ENCODE data around the gene ACSF2.
"Not testable (repeated sequence)": the region's sequence is repeated elsewhere in the genome, so short reads cannot be mapped to it uniquely, and the experiment has no call there.

ACSF2 gene

GRCh38 chr17:50425682-50426471 lies at the start of gene ACSF2:
TSS of gene ACSF2 (plus strand) at chr17:50426218. CDS start at chr17:50426262, 44 bp downstream.
- in situ Hi-C loops (cut with MboI; ENCODE audit: low sequenced_read_pairs) = no loop called here

GRCh38 chr17:50379351-50380132 lies 46.5 kb upstream of the ACSF2 start:
- in situ Hi-C loops (cut with MboI; ENCODE audit: low sequenced_read_pairs) = no loop called here

DNA sequence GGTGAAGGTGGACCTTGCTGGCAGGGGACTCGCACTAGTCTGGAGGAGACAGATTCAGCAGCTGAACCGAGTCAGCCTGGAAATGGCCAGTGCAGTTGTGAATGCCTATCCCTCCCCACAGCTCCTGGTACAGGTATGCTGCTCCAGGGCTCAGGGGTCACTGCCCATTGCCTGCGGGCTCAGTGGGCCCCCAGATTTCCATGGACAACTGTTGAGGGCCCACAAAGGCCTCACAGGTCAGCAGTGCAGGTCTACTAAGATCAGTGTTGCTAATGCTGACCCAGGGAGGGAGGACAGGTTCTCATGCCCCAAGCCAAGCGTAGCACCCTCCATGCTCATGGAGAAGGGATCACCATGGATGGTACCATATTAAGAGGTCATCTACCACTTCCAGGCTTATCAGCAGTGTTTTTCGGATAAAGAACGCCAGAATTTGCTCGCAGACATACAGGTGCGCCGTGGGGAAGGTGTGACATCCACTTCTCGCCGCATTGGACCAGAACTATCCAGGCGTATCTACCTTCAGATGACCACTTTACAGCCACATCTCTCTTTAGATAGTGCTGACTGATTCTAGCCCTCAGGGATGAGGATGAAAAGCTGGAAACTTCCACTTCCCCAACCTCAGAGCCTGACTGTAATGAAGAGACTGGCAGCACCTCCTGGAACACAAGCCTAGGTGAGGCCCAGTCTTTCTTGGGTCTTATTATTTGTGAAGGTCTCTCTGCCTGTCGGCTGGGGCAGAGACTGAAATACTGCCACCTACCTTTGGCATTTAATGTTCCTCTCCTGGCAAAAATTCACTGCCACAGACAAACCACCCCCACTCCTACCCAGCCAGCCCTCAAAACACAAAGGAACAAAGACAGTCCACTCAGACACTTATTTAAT lies 45.4 kb upstream of the ACSF2 start:
- in situ Hi-C loops (cut with MboI; ENCODE audit: low sequenced_read_pairs) = no loop called here

DNA sequence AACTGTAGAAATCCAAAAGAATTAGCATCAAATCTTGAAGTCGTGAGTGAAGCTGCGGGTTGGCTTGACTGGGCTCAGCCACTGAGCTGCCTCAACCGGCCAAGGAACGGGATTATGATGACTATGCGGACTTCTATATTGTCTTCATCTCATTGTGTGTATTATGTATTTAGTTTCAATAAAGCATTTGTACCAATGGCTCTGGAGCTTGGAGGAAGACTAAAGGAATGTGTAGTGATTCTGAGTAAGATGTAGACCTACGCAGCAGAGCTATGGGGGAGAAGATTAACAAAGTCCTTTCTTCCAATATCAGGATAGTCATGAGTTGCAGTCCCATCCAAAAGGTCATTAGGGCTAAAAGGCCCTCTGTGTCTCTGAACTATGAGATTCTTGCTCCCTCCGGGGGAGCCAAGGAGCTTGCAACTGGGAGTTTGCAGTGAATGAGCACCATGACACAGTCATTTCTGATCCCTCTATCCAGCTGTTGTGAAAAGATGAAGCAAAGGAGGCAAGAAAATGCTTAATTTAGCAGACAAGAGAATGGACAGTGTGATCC lies 44.7 kb upstream of the ACSF2 start:
- in situ Hi-C loops (cut with MboI; ENCODE audit: low sequenced_read_pairs) = no loop called here

- in situ Hi-C loops (cut with MboI; ENCODE audit: low sequenced_read_pairs) = no loop called here
Measured at GRCh38 chr17:50381920-50382319, 44.1 kb upstream of the ACSF2 start.

GRCh38 chr17:50382931-50383330 lies 43.1 kb upstream of the ACSF2 start:
- in situ Hi-C loops (cut with MboI; ENCODE audit: low sequenced_read_pairs) = no loop called here

- in situ Hi-C loops (cut with MboI; ENCODE audit: low sequenced_read_pairs) = no loop called here
Measured at GRCh38 chr17:50386510-50386909, 39.5 kb upstream of the ACSF2 start.

DNA sequence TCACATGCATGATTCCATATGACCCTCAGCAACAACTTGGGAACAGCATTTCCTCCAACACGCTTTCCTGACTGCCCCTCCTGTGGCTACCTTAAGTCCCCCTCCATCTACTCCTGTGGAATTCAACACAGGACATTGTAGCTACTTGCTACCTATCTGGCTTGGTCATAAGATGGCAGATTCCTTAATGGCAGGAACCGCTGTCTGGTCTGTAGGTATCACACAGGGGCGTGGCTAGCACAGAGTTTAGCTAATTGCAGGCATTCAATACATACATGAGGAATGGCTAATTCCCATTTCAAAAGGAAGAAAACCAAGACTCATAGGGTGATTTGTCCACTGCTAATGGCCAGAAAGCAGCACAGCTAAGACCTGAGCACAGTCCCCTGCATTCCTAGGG lies 37.3 kb upstream of the ACSF2 start:
- in situ Hi-C loops (cut with MboI; ENCODE audit: low sequenced_read_pairs) = no loop called here

DNA sequence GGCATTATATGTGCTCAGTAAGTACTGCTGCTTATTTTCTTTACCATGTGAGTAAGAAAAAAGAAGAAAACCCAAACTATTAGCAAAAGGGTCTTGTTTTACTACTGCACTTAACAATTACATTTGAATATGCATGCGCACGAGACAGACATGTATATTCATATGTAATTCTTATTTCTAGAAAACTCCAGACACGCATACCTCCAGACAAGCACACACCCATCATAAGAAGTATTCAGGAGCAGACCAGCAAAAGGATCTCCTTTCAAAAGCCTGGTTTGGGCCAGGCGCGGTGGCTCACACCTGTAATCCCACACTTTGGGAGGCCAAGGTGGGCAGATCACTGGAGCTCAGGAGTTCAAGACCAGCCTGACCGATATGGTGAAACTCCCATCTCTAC lies 36.5 kb upstream of the ACSF2 start:
- in situ Hi-C loops (cut with MboI; ENCODE audit: low sequenced_read_pairs) = no loop called here

- in situ Hi-C loops (cut with MboI; ENCODE audit: low sequenced_read_pairs) = no loop called here
Measured at GRCh38 chr17:50392621-50393020, 33.4 kb upstream of the ACSF2 start.

GRCh38 chr17:50393700-50394099 lies 32.3 kb upstream of the ACSF2 start:
- in situ Hi-C loops (cut with MboI; ENCODE audit: low sequenced_read_pairs) = no loop called here

GRCh38 chr17:50394711-50395110 lies 31.3 kb upstream of the ACSF2 start:
- in situ Hi-C loops (cut with MboI; ENCODE audit: low sequenced_read_pairs) = no loop called here

DNA sequence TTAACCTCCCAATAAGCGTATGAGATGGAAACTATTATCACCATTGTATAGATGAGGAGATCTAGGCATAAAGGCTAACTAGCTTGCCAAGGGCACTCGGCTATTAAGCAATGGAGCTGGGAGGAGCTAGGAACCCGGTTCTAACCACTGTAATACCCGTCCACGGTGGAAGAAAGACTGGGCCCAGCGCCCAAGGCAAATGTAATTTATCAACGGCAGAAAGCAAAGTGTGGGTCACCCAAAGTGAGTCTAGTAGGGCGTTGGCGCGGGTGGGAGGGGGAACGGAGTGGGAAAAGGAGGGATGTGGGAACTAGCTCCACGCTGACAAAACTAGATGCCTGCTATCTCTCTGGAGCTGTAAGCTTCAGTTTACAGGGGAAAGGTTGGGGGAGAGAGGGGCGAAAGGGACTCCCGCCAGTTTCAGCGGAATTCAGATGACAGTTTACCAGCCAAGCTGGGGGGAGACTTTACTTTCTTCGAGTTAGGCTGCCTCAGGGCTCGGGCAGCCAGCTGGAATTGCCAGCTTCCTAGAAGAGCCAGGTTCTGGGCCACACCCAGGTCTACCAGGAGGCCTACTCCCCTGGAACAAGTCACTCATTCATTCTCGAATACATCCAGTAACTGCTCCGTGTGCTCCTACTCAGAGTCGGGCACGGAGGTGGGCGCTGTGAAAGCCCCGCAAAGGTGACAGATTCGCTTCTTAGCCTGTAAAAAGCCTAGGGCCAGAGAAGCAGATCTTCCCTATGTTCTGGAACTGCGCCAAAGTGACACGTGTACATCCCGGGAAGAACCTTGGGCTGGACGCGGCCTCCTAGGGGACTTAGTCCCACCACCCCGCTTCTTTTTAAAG lies 29.5 kb upstream of the ACSF2 start:
- in situ Hi-C loops (cut with MboI; ENCODE audit: low sequenced_read_pairs) = no loop called here

DNA sequence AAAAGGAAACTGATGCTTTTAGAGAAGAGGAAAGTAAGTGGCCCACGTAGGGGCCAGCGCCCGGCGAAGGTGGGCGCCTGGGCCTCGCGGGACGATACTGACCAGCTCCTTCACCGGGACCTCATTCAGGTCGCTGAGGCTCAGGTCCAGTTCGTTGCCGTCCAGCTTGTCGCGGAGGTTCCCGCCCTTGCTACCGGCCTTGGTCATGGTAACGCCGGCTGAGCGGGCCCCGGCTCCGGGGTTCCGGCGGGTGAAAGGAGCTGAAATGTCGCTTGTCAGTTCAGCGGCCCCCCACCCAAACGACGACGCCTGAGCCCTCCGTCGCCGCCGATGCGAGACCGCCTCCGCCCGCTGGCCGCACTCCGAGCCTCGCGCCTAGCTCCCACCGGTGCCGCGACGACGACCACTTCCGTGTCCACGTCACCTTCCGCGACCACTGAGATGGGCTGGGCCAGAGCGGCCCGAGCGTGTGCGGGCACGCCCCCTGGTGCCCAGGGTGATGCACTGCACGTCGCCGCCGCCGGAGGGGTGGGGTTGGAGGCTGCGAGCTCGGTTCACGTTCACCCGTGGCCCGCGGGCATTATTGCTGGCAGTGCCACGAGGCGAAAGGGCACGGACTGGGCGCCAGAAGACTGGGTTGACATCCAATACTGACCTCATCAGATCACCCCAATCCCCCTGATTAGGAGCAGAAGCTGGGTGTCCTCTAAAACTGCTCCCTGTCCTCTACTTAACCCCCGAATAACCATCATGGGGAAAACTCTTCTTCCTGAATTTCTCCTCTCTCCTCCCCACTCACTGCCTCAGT lies 28.7 kb upstream of the ACSF2 start, which contains the start of gene LRRC59:
Gene LRRC59 (minus strand): TSS at position 413 of the 808 bp plus-strand sequence. CDS start 206 bp downstream, at position 207.
- in situ Hi-C loops (cut with MboI; ENCODE audit: low sequenced_read_pairs) = no loop called here

DNA sequence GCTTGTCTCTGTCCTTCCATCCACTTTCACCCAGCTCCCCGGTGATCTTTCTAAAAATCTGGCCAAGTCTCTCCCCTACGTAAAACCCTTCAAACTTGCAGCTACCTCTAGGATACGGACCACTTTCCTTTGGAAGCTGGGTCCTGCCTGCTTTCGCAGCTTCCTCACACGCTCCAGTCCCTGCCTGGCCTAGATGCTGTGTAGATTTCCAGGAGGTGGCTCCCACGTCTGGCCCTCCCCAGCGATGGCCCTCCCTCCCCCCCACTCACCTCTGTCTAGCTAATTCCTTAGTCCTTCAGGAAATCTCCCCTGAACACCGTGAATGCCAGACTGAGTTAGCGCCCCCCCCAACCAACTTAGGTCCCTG lies 28.1 kb upstream of the ACSF2 start:
- in situ Hi-C loops (cut with MboI; ENCODE audit: low sequenced_read_pairs) = no loop called here

- in situ Hi-C loops (cut with MboI; ENCODE audit: low sequenced_read_pairs) = not testable (repeated sequence)
Measured at GRCh38 chr17:50398672-50399071, 27.3 kb upstream of the ACSF2 start.

DNA sequence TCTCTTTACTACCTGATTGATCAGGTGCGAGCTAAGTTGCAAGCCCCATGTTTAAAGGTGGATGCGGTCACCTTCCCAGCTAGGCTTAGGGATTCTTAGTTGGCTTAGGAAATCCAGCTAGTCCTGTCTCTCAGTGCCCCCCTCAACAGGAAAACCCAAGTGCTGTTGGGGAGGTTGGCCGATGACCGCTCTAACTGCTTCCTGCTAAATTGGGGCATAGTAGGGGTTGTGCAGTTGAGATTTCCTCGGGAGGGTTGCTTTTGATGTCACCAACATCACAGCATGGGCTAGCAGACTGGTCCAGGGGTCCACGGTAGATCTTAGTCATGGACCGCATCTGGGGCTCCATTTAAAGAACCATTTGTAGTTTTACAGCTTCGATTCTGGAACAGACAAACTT lies 26.4 kb upstream of the ACSF2 start:
- in situ Hi-C loops (cut with MboI; ENCODE audit: low sequenced_read_pairs) = not testable (repeated sequence)

DNA sequence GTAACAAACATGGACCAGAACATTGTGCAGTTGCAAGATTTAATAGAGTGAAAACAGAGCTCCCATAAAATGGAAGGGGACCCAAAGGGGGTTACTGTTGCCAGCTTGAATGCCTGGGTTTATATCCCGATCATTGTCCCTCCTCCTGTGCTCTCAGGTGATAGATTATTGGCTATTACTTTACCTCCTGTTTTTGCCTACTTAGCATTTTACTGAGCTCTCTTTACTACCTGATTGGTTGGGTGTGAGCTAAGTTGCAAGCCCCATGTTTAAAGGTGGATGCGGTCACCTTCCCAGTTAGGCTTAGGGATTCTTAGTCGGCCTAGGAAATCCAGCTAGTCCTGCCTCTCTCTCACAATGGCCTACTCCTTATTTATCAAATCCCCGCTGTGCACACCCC lies 20.7 kb upstream of the ACSF2 start:
- in situ Hi-C loops (cut with MboI; ENCODE audit: low sequenced_read_pairs) = not testable (repeated sequence)

GRCh38 chr17:50406578-50406977 lies 19.4 kb upstream of the ACSF2 start:
- in situ Hi-C loops (cut with MboI; ENCODE audit: low sequenced_read_pairs) = no loop called here

Measured in HL-60/S4 (cell line).